ENCODE data around the gene LRP1.

The LRP1 gene

GRCh38 chr12:57164454-57164853, 36.2 kb downstream of the LRP1 start:
- TF ChIP-seq FOXP2 (optimal IDR thresholded peaks at IDR 0.05; ENCODE audit: borderline replicate concordance, extremely low read depth, extremely low read length, insufficient read depth) = no peak
- TF ChIP-seq, protein P1, sequence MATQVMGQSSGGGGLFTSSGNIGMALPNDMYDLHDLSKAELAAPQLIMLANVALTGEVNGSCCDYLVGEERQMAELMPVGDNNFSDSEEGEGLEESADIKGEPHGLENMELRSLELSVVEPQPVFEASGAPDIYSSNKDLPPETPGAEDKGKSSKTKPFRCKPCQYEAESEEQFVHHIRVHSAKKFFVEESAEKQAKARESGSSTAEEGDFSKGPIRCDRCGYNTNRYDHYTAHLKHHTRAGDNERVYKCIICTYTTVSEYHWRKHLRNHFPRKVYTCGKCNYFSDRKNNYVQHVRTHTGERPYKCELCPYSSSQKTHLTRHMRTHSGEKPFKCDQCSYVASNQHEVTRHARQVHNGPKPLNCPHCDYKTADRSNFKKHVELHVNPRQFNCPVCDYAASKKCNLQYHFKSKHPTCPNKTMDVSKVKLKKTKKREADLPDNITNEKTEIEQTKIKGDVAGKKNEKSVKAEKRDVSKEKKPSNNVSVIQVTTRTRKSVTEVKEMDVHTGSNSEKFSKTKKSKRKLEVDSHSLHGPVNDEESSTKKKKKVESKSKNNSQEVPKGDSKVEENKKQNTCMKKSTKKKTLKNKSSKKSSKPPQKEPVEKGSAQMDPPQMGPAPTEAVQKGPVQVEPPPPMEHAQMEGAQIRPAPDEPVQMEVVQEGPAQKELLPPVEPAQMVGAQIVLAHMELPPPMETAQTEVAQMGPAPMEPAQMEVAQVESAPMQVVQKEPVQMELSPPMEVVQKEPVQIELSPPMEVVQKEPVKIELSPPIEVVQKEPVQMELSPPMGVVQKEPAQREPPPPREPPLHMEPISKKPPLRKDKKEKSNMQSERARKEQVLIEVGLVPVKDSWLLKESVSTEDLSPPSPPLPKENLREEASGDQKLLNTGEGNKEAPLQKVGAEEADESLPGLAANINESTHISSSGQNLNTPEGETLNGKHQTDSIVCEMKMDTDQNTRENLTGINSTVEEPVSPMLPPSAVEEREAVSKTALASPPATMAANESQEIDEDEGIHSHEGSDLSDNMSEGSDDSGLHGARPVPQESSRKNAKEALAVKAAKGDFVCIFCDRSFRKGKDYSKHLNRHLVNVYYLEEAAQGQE (IDR thresholded peaks at IDR 0.05; ENCODE audit: insufficient read depth in 1 of 2, low read depth in 2 of 2, low read length in 2 of 2) = no peak
- no peak for TF ChIP-seq POLR2AphosphoS5 (IDR thresholded peaks at IDR 0.05; ENCODE audit: low read depth, low read length)
- TF ChIP-seq SIN3A (IDR thresholded peaks at IDR 0.05; ENCODE audit: borderline replicate concordance, insufficient read depth, low read length) = no peak
- TF ChIP-seq TAF1 (IDR thresholded peaks at IDR 0.05; ENCODE audit: borderline replicate concordance, insufficient read depth, low read length) = no peak

DNA sequence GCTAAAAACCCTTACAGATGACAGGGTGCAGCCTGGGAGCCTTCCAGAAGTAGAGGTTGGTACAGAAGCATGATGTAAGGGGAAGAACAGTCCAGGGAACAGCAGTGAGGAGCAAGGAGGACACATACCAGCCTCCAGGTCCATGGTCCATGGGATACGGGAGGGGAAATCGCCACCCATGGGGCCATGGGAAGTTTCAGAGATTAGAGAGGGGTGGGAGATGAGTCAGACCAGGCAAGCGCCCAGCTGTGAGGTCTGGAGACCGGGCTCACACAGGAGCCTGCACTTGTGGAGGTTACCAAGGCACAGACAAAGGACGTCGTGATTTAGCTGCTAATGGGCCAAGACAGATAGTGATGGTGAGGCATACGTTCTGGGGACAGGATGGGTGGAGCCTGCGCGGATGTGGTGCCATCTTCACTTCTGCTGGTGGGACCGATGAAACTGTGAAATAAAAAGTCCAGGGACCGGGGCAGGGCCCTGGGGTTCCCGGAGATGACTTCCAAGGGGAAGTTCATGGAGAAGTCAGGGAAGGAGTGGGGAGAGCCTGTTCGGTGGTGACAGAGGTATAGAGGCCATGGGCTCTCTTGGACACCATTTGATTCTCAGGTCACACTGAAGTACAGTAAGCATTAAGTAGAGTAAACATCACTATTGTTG, 36.8 kb downstream of the LRP1 start:
- TF ChIP-seq FOXP2 (optimal IDR thresholded peaks at IDR 0.05; ENCODE audit: borderline replicate concordance, extremely low read depth, extremely low read length, insufficient read depth) = no peak
- no peak for TF ChIP-seq POLR2AphosphoS5 (IDR thresholded peaks at IDR 0.05; ENCODE audit: low read depth, low read length)
- TF ChIP-seq TAF1 (IDR thresholded peaks at IDR 0.05; ENCODE audit: borderline replicate concordance, insufficient read depth, low read length) = no peak
- TF ChIP-seq SIN3A (IDR thresholded peaks at IDR 0.05; ENCODE audit: borderline replicate concordance, insufficient read depth, low read length) = no peak
- TF ChIP-seq, protein P1 (IDR thresholded peaks at IDR 0.05; ENCODE audit: insufficient read depth in 1 of 2, low read depth in 2 of 2, low read length in 2 of 2) = no peak

DNA sequence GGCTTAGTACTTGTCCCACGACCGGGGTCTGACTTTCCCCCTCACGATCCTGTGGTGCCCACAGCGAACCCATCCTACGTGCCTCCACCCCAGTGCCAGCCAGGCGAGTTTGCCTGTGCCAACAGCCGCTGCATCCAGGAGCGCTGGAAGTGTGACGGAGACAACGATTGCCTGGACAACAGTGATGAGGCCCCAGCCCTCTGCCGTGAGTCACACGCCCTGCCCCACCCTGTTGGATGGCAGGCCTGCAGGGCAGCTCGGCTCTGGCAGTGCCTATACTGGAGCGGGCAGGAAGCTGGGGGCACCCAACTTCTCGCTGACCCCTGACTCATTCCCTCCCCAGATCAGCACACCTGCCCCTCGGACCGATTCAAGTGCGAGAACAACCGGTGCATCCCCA, 37.5 kb downstream of the LRP1 start:
- no peak for TF ChIP-seq FOXP2 (optimal IDR thresholded peaks at IDR 0.05; ENCODE audit: borderline replicate concordance, extremely low read depth, extremely low read length, insufficient read depth)
- TF ChIP-seq POLR2AphosphoS5 (IDR thresholded peaks at IDR 0.05; ENCODE audit: low read depth, low read length) = no peak
- no peak for TF ChIP-seq SIN3A (IDR thresholded peaks at IDR 0.05; ENCODE audit: borderline replicate concordance, insufficient read depth, low read length)
- TF ChIP-seq TAF1 (IDR thresholded peaks at IDR 0.05; ENCODE audit: borderline replicate concordance, insufficient read depth, low read length) = no peak
- TF ChIP-seq, protein P1 (IDR thresholded peaks at IDR 0.05; ENCODE audit: insufficient read depth in 1 of 2, low read depth in 2 of 2, low read length in 2 of 2) = no peak

DNA sequence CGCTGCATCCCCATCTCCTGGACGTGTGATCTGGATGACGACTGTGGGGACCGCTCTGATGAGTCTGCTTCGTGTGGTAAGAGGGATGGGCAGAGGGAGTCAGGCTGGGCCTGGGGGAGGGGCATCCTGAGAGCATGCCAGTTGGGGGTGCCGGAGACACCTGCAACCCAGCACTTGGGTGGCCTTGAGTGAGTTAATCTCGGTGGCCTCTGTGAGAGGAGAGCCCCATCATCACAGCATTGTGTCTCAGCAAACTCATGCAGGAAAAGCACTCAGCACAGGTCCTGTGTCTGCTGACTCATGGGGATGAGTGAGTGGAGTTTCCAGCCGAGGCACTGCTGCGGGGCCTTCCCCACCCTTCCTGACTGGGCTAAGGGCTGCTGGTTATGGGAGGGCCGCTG, 38.7 kb downstream of the LRP1 start:
- TF ChIP-seq POLR2AphosphoS5 (IDR thresholded peaks at IDR 0.05; ENCODE audit: low read depth, low read length) (no peak), SIN3A (IDR thresholded peaks at IDR 0.05; ENCODE audit: borderline replicate concordance, insufficient read depth, low read length) (no peak), TAF1 (IDR thresholded peaks at IDR 0.05; ENCODE audit: borderline replicate concordance, insufficient read depth, low read length) (no peak), FOXP2 (optimal IDR thresholded peaks at IDR 0.05; ENCODE audit: borderline replicate concordance, extremely low read depth, extremely low read length, insufficient read depth) (no peak)
- TF ChIP-seq, protein P1 (IDR thresholded peaks at IDR 0.05; ENCODE audit: insufficient read depth in 1 of 2, low read depth in 2 of 2, low read length in 2 of 2) = no peak

All from PFSK-1 (cell line).